ENCODE measurements around the gene PODXL. TPM values are rescaled to one million over a fixed set of nuclear protein-coding genes. Genes with fewer than 3 reads are reported as not detected.

PODXL gene
- total RNA-seq, 1 donor from 2014 or later, result 141 TPM

DNA sequence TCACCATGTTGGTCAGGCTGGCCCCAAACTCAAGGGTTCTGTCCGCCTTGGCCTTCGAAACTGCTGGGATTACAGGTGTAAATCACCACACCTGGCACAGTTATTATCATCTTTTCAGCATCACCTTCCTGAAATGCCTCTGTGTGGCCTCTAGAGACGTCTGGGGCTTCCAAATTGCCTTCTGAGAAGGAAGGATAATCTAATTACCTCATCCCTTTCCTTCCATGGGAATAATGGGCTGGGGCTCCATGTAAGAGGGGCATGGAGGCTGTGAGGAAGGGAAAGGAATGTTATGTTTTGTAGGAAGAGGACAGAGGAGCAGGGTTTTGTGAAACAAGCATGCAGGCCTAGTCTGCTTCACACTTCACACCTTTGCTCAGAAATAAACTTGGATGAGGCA, 22.2 kb upstream of the PODXL start:
- no peak for TF ChIP-seq CTCF (IDR thresholded peaks at IDR 0.05)
- intact Hi-C loops (cut with DNase I), result no loop called here

GRCh38 chr7:131574741-131575140, 18.3 kb upstream of the PODXL start:
- no peaks in the 10 kb centered on the region for H3K9me3 ChIP-seq
- no peak for TF ChIP-seq CTCF (IDR thresholded peaks at IDR 0.05)
- H3K36me3 ChIP-seq, result no peaks in the 10 kb centered on the region
- H3K4me3 ChIP-seq, result no peak overlapping the region
- DNase-seq (ENCODE audit: low spot score in 2 of 2), result no peak
- no peaks in the 10 kb centered on the region for H3K4me1 ChIP-seq
- H3K27me3 ChIP-seq, result no peaks in the 10 kb centered on the region
- no peak overlapping the region for H3K27ac ChIP-seq
- intact Hi-C loops (cut with DNase I), result no loop called here

More for the DNA sequence above, 22.2 kb upstream of the PODXL start:
- Histone ChIP-seq H3K27me3 (no peaks in the 10 kb centered on the region), H3K27ac (no peak overlapping the region), H3K9me3 (no peaks in the 10 kb centered on the region), H3K4me3 (no peak overlapping the region), H3K4me1 (peaks cover 0 to 3% of the 10 kb centered on the region in 2 donors), H3K36me3 (no peaks in the 10 kb centered on the region)
- DNase-seq (ENCODE audit: low spot score in 2 of 2), result no peak

DNA sequence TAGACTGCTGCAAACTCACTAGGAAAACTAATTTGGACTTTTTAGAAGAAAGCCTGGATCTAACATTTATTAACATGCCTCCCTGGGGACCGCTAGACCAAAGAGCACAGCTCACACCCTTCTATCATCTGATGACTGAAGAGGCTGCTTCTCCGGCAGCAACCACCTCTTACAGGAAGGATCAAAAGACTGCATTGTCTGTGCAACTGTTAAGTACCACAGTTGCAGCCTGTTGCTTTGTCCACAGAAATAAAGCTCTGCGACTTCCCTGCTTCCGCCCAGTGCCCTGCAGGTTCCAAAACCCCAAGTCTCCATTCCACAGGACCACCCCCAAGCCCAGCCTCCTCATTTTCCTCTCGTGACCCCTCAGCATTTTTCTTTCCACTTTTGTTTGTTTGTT, 14.0 kb upstream of the PODXL start:
- no peaks in the 10 kb centered on the region for H3K9me3 ChIP-seq
- H3K4me1 ChIP-seq, result no peaks in the 10 kb centered on the region
- no peak overlapping the region for H3K4me3 ChIP-seq
- intact Hi-C loops (cut with DNase I), result no loop called here
- H3K27me3 ChIP-seq, result no peaks in the 10 kb centered on the region
- no peak for DNase-seq (ENCODE audit: low spot score in 2 of 2)
- no peaks in the 10 kb centered on the region for H3K36me3 ChIP-seq
- no peak overlapping the region for H3K27ac ChIP-seq
- TF ChIP-seq CTCF (IDR thresholded peaks at IDR 0.05), result no peak

GRCh38 chr7:131568970-131569369, 12.5 kb upstream of the PODXL start:
- H3K27me3 ChIP-seq, result no peaks in the 10 kb centered on the region
- no peak overlapping the region for H3K27ac ChIP-seq

DNA sequence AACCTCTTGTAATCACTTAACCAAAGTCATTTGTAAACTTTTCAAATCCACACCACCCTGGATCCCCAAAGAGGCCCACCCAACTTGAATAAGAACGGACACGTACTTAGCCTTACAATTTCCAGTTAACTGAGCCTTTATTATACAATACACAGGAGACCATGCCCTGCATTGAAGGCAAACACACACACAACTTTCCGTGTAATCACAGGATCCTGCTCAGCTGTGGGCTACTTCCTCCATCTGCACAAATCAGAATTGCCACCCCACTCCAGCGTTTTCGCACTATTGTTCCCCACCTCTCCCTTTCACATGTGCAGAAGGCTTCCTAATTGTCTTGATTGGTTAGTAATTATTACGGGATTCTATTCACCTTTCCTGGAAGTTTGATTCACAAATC, 12.1 kb upstream of the PODXL start:
- no peak for TF ChIP-seq CTCF (IDR thresholded peaks at IDR 0.05)
- no peak for DNase-seq (ENCODE audit: low spot score in 2 of 2)
- H3K4me3 ChIP-seq, result no peak overlapping the region
- H3K27ac ChIP-seq, result no peak overlapping the region
- H3K4me1 ChIP-seq, result no peaks in the 10 kb centered on the region
- H3K36me3 ChIP-seq, result no peaks in the 10 kb centered on the region
- no peaks in the 10 kb centered on the region for H3K27me3 ChIP-seq
- no peaks in the 10 kb centered on the region for H3K9me3 ChIP-seq
- intact Hi-C loops (cut with DNase I), result no loop called here

More at GRCh38 chr7:131568970-131569369, 12.5 kb upstream of the PODXL start:
- Histone ChIP-seq H3K36me3 (no peaks in the 10 kb centered on the region), H3K9me3 (no peaks in the 10 kb centered on the region), H3K4me1 (no peaks in the 10 kb centered on the region), H3K4me3 (no peak overlapping the region)
- intact Hi-C loops (cut with DNase I), result no loop called here
- TF ChIP-seq CTCF (IDR thresholded peaks at IDR 0.05), result no peak
- DNase-seq (ENCODE audit: low spot score in 2 of 2), result no peak

DNA sequence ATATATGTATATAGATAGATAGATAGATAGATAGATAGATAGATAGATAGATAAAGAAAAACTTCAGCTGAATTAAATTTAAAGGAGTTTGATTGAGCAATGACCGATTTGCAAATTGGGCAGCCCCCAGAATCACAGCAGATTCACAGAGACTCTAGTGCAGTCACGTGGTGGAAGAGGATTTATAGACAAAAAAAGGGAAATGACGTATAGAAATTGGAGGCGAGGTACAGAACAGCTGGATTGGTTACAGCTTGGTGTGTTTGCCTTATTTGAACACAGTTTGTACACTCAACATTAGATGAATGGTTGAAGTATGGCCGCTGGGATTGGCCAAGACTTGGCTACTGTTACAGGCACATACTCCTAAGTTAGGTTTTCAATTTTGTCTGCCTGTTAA, 8.2 kb upstream of the PODXL start:
- no peaks in the 10 kb centered on the region for H3K27me3 ChIP-seq
- intact Hi-C loops (cut with DNase I), result no loop called here
- H3K9me3 ChIP-seq, result no peaks in the 10 kb centered on the region
- DNase-seq (ENCODE audit: low spot score in 2 of 2), result no peak
- H3K4me1 ChIP-seq, result no peaks in the 10 kb centered on the region
- H3K36me3 ChIP-seq, result no peaks in the 10 kb centered on the region
- no peak for TF ChIP-seq CTCF (IDR thresholded peaks at IDR 0.05)
- no peak overlapping the region for H3K4me3 ChIP-seq
- no peak overlapping the region for H3K27ac ChIP-seq
